Measurements from ENCODE around the gene ZNF248. TPM values are rescaled to one million over a fixed set of nuclear protein-coding genes. Genes with fewer than 3 reads are reported as not detected.

Gene ZNF248
- total RNA-seq, 2 experiments from 2014 or later, result 3.2 to 3.4 TPM

DNA sequence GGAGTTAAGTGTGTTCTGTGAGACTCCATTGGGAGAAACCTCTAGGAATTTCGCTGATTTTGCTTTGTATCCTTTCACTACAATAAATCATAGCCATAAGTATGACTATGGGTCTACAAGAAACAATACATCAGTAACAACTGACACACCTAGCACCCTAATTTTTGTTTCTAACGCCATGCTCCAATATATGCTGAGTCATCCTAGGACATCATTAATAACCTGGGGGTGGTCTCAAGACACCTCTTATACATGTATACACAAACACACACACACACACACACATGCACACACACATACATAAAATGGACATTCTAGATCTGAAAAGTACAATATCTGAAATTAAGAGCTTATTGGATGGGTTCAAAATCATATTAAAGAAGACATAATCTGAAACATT, 18.2 kb downstream of the ZNF248 start:
- POLR2A ChIA-PET, result no interaction called here
- TF ChIP-seq, protein P1, sequence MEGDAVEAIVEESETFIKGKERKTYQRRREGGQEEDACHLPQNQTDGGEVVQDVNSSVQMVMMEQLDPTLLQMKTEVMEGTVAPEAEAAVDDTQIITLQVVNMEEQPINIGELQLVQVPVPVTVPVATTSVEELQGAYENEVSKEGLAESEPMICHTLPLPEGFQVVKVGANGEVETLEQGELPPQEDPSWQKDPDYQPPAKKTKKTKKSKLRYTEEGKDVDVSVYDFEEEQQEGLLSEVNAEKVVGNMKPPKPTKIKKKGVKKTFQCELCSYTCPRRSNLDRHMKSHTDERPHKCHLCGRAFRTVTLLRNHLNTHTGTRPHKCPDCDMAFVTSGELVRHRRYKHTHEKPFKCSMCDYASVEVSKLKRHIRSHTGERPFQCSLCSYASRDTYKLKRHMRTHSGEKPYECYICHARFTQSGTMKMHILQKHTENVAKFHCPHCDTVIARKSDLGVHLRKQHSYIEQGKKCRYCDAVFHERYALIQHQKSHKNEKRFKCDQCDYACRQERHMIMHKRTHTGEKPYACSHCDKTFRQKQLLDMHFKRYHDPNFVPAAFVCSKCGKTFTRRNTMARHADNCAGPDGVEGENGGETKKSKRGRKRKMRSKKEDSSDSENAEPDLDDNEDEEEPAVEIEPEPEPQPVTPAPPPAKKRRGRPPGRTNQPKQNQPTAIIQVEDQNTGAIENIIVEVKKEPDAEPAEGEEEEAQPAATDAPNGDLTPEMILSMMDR (IDR thresholded peaks at IDR 0.05), result no peak
- Mint-ChIP-seq H3K4me3 (no peak overlapping the region), H3K27me3 (no peaks in the 10 kb centered on the region), H3K27ac (no peak overlapping the region), H3K36me3 (ENCODE audit: low read depth) (peaks cover 100% of the 10 kb centered on the region), H3K9me3 (peaks cover 43% of the 10 kb centered on the region), H3K4me1 (ENCODE audit: low read depth) (peaks cover 5% of the 10 kb centered on the region)
- CTCF ChIA-PET, result no interaction called here
- no peaks in the 10 kb centered on the region for H3K27me3 ChIP-seq (ENCODE audit: control insufficient read depth in 1 of 2, insufficient read depth in 2 of 2, low read length in 2 of 2)
- no peak overlapping the region for H3K4me3 ChIP-seq (ENCODE audit: low read length)
- no peaks in the 10 kb centered on the region for H3K4me1 ChIP-seq (ENCODE audit: insufficient read depth, low read length)
- H3K36me3 ChIP-seq (ENCODE audit: insufficient read depth, low read length), result peaks cover 46% of the 10 kb centered on the region
- DNase-seq, result no peak
- intact Hi-C loops (cut with DNase I, micrococcal nuclease), result no loop called here
- peaks cover 4 to 22% of the 10 kb centered on the region in 2 experiments for H3K9me3 ChIP-seq (ENCODE audit: control insufficient read depth in 1 of 2, insufficient read depth in 1 of 2, low read length in 2 of 2)
- no peak for ATAC-seq (ENCODE audit: poor library complexity)
- H3K27ac ChIP-seq (ENCODE audit: low read depth in 1 of 2, low read length in 2 of 2), result no peak overlapping the region

DNA sequence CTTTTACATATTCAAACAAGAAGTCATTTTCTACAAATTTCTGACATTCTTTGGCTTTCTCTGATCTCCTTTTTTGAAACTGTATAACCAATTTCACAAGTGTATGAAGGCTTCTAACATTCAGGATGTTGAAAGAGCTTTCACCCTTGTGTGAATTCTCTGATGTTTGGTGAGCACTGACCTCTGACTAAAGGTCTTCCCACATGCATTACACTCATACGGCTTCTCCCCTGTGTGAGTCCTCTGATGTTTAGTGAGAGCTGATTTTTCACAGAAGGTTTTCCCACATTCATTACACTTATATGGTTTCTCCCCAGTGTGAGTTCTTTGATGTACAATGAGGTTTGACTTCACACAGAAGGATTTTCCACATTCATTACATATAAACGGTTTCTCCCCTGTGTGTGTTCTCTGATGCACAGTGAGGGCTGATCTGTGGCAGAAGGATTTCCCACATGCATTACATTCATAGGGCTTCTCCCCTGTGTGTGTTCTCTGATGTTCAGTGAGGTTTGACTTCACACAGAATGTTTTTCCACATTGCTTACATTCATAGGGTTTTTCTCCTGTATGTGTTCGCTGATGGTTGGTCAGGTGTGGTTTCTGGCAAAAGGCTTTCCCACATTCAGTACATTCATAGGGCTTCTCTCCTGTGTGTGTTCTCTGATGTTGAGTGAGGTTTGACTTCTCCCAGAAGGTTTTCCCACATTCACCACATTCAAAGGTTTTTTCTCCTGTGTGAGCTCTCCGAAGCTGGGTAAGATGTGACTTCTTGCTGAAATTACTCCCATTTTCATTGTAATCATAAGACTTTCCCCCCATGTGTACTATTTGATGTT, 25.7 kb downstream of the ZNF248 start:
- Histone ChIP-seq H3K4me1 (ENCODE audit: insufficient read depth, low read length) (no peaks in the 10 kb centered on the region), H3K4me3 (ENCODE audit: low read length) (no peak overlapping the region), H3K9me3 (ENCODE audit: control insufficient read depth in 1 of 2, insufficient read depth in 1 of 2, low read length in 2 of 2) (peaks cover 3 to 83% of the 10 kb centered on the region in 2 experiments), H3K27ac (ENCODE audit: low read depth in 1 of 2, low read length in 2 of 2) (no peak overlapping the region), H3K27me3 (ENCODE audit: control insufficient read depth in 1 of 2, insufficient read depth in 2 of 2, low read length in 2 of 2) (no peaks in the 10 kb centered on the region), H3K36me3 (ENCODE audit: insufficient read depth, low read length) (peaks cover 70% of the 10 kb centered on the region)
- CTCF ChIA-PET, result no interaction called here
- ATAC-seq (ENCODE audit: poor library complexity), result no peak
- H3K9me3 Mint-ChIP-seq, result peaks cover 55% of the 10 kb centered on the region
- H3K4me1 Mint-ChIP-seq (ENCODE audit: low read depth), result peaks cover 5% of the 10 kb centered on the region
- no peaks in the 10 kb centered on the region for H3K27me3 Mint-ChIP-seq
- TF ChIP-seq, protein P1 (IDR thresholded peaks at IDR 0.05), result no peak
- peaks cover 100% of the 10 kb centered on the region for H3K36me3 Mint-ChIP-seq (ENCODE audit: low read depth)
- POLR2A ChIA-PET, result no interaction called here
- no peak overlapping the region for H3K27ac Mint-ChIP-seq
- intact Hi-C loops (cut with DNase I, micrococcal nuclease), result no loop called here
- H3K4me3 Mint-ChIP-seq, result no peak overlapping the region
- DNase-seq, result no peak

DNA sequence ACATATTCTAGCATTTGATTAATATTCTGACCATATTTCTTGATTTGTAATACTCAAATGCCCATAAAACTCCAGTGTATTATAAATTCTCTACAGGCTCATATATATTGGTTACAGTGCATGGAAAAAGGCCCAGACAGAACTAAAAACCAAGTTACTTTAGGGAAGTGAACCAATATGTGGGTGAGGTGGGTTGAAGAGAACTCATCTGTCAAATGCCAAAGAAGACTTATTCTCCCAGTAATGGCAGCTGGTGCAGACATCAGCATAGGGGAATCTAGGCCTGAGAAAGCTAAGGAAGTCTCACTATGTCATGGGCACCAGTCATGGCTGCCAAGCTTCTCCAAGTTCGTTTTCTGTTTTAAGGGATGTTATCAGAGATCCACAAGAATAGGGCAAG, 30.6 kb downstream of the ZNF248 start:
- no peak overlapping the region for H3K4me3 Mint-ChIP-seq
- no peaks in the 10 kb centered on the region for H3K4me1 Mint-ChIP-seq (ENCODE audit: low read depth)
- Histone ChIP-seq H3K4me1 (ENCODE audit: insufficient read depth, low read length) (no peaks in the 10 kb centered on the region), H3K9me3 (ENCODE audit: control insufficient read depth in 1 of 2, insufficient read depth in 1 of 2, low read length in 2 of 2) (peaks cover 26 to 71% of the 10 kb centered on the region in 2 experiments), H3K36me3 (ENCODE audit: insufficient read depth, low read length) (peaks cover 29% of the 10 kb centered on the region), H3K27ac (ENCODE audit: low read depth in 1 of 2, low read length in 2 of 2) (no peak overlapping the region), H3K27me3 (ENCODE audit: control insufficient read depth in 1 of 2, insufficient read depth in 2 of 2, low read length in 2 of 2) (no peaks in the 10 kb centered on the region), H3K4me3 (ENCODE audit: low read length) (no peak overlapping the region)
- ChIA-PET POLR2A (no interaction called here), CTCF (no interaction called here)
- no peak overlapping the region for H3K27ac Mint-ChIP-seq
- intact Hi-C loops (cut with DNase I, micrococcal nuclease), result no loop called here
- peaks cover 40% of the 10 kb centered on the region for H3K9me3 Mint-ChIP-seq
- DNase-seq, result no peak
- H3K36me3 Mint-ChIP-seq (ENCODE audit: low read depth), result peaks cover 84% of the 10 kb centered on the region
- ATAC-seq (ENCODE audit: poor library complexity), result no peak
- TF ChIP-seq, protein P1 (IDR thresholded peaks at IDR 0.05), result no peak
- no peaks in the 10 kb centered on the region for H3K27me3 Mint-ChIP-seq

Measured in CD4-positive, alpha-beta T cell (primary cell).